Hepatic stellate cell (primary cell): ENCODE data around the gene MED13.
"Not testable (repeated sequence)": the region's sequence is repeated elsewhere in the genome, so short reads cannot be mapped to it uniquely, and the experiment has no call there.

Experiments
- DNase-seq: peaks from one replicate; pipeline ENCODE4 v3.0.0; 2011; ENCODE audit warnings: low spot score

Gene MED13

DNA sequence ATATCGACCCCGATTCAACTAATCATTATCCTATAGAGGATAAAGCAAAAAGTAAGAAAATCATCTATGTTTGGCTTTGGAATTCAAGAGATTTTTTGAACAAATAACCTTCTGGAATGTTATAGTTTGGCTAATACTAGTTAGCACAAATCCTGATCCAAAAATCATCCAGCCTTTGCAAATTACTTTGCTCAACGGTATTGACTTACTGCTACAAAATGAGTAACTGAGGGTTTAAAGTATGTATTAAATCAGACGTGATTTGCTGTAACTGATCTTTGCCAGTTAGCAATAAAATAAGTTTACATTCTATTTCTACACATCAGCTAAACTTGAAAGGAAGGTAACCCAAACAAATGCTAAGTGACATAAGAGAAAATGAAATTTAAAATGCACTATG, 6.5 kb downstream of the MED13 start:
- DNase-seq = no peak

DNA sequence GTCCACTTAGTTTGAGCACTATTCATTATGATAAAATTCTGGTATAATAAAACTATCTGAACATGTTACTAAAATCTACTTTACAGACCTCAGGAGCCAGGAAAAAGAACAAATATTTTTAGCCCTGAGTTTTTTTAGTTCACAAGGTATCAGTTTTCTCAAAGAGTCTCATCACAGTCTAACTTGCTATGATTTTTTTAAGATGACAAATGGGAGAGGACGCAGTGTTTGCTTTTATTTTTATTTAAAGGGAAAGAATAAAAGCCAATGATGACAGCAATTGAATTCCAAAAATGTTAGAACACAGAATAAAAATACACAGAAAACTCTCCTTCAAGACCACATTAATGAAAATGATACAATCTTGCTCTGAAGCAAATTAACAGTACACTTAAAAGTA, 7.4 kb downstream of the MED13 start:
- DNase-seq = no peak

DNA sequence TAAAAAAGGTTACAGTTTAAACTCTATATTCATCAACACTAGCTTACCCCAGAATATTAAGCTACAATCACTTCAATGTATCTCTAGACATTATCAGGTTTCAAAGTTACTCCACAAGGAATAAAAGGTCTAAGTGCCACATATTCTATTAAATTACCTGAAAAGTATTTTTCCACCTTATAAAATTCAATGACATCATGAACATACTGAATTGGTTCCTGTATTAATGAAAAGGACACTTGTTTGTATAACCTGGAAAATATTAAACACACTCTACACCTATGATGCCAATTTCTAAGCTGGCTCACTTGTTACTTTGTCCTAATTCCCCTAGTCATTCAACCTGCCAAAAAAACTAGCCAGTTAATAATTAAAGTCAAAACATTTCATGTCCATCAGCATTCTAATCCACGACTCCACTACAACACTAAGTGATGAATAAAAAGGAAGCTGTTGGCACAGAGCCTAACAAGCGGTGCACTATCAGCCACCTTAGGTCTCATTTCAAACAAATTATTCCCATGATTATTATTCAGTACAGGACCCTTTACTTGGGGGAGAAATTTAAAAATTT, 12.2 kb downstream of the MED13 start:
- no peak for DNase-seq

DNA sequence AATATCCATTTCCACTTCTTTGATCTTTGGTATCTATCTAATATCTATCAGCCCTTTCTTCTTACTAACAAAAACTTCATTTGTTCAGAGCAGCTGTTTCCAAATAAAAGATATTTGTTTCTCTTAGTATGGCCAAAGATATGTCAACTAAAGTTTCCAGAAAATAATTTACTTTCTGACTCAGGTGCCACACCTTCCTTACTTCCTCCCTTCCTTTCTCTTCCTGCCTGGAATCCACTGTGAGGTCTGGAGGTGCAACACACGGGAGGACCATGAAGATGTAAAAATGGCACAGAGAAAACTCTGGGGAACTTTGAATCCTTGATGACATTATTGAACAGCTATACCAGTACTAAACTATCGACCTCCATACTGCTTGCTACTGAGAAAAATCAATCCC, 14.0 kb downstream of the MED13 start:
- DNase-seq = no peak

DNA sequence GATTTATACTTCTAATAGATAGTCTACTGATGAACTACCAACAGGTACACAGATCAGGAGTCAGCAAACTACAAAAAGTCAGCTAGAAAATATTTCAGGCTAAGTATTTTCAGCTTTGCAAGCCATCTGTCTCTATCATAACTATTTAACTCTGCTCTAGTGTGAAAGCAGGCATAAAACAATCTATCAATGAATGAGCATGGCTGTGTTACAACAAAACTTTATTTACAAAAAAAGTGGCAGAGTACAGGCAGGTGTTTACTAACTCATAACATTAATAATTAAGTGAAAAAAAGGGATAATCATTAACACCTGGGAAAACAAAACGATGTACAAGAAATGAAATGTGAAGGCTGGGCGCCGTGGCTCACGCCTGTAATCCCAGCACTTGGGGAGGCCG, 15.8 kb downstream of the MED13 start:
- DNase-seq = no peak

DNA sequence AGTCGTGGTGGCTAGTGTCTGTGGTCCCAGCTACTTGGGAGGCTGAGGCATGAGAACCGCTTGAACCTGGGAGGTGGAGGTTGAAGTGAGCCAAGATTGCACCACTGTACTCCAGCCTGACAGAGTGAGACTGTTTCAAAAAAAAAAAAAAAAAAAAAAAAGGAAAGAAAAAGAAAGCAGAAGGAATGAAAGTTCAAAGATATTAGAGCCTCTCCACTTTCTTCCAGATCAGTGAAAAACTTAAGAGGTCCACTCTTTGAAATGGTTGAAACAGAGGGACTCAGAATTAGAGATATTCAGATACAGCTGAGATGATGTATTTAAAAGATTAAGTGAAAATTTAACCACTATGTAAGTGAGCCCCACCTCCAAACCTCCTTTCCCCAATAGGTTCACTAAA, 16.8 kb downstream of the MED13 start:
- DNase-seq = no peak

DNA sequence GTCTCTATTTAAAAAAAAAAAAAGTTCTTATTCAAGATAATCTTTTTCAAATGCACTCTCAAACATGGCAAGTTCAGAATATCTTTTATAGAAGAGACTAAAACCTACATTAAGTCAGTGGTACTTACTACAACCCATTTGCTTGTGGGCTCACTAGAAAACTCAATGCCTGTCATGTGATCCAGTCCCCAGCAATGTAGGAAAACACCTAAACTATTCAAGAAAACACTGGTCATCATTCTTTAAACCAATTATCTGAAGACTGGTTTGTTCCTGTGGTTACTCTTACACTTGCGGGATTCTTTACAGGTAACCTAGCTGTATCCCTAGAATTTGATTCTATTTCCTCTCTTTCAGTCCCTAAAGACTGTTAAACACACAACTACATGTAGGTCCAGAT, 19.6 kb downstream of the MED13 start:
- no peak for DNase-seq

DNA sequence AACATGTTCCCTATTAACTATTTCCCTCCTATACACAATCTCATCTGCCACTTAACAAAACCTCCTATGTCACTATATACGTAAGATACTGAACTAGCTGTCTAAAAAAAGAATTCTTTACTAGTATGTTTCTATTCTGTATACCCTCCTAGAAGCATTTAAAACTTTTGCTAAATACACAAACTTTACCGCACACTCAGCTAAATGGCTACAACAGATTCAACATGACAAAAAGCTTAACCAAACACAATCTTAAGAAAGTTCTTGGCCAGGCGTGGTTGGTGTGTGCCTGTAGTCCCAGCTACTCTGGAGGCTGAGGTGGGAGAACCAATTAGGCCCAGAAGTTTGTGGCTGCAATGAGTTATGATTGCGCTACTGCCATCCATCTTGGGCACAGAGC, 20.0 kb downstream of the MED13 start:
- DNase-seq = no peak

DNA sequence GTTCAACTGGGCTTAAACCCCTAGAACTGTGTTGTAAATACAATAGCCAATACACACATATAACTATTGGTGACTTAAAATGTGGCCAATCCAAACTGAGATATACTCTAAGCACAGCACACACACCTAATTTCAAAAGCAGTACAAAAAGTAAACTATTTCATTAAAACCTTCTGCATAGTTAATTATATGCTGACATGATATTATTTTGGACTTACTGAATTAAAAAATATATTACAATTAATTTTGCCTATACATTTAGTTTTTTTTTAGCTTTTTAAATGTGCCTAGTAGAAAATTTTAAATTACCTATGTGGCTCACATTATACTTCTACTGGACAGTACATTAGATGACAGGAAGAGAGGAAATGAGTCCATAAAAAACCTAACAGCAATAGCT, 21.5 kb downstream of the MED13 start:
- no peak for DNase-seq

DNA sequence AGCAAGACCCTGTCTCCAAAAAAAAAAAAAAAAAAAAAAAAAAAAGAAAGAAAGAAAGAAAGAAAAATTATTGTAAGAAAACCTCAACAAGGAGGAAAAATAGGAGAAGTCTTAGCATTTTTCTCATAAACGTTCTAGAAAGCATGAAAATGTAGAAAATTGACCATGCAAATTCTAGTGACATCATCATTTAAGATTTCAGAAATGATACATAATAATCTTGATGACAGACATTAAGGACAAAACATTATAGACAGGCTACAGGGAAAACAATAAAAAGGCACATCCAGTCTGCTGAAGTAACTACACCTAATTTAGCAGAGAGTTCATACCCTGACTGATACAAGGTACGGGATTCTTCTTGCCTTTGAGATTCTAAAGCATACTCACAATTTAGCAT, 21.9 kb downstream of the MED13 start:
- no peak for DNase-seq

DNA sequence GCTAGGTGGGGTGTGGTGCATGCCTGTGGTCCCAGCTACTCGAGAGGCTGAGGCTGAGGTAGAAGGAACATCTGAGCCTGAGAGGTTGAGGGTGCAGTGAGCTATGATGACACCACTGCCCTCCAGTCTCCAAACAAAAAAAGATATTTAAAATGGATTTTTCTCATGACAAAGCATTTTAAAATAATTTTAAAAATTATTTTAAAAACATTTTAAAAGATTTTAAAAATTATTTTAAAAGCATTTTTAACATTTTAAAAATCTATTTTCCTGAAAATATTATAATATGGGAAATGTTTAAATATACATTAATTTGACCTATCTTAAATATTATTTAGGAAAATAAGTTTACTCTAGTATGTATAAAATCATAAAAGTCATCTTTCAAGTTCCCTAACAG, 26.8 kb downstream of the MED13 start:
- DNase-seq = no peak

DNA sequence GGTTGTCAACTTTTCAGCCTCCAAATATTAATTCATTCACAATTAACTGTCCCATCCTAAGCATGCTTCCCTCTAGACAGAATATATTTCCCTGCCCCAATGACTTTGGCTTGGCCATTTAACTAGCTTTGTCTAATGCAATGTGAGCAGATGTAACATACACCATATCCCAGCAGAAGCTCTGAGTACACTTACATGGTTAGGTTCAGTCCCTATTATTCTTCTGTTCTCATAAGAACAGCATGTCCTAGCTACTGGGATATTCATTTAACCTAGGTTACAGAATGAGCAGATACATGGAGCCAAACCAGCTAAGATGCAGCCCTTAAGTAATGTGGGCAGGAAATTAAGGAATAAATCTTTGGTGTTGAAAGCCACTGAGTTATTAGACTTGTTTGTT, 31.8 kb downstream of the MED13 start:
- DNase-seq = no peak

DNA sequence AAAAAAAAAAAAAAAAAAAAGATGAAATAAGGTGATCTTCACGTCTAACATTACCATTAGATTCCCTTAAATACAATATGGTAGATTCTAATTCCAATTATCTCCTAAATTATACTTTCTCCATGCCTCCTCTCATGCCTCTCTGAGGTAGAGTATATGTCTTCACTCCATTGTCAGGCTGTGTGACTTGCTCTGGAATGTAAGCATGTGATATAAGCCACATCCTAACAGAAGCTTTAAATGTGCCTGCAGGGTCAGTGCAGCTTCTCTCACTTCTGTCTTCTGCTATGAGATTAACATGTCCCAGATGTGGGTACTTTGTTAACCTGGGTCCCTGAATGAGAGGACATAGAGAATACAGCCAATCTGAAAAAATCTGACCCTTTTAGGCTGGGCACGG, 32.6 kb downstream of the MED13 start:
- no peak for DNase-seq

DNA sequence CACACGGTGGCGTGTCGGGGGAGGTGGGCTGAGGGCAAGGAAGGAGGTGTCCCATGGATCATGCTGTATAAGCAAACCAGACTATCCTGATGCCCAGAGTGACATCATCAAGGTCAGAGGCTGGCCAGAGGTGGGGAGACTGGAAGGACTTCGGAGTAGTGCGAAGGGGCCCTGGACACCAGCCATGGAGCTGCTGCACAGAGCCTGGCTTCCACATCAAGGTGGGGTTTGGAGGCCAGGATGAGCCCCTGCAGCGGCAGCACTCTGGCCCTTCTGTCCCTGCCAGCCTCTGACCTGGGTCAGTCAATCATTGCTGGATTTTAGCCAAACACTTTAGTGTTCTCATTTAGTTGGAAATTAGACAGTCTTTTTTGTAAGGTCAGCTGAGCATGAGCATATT, 34.8 kb downstream of the MED13 start:
- DNase-seq = no peak

DNA sequence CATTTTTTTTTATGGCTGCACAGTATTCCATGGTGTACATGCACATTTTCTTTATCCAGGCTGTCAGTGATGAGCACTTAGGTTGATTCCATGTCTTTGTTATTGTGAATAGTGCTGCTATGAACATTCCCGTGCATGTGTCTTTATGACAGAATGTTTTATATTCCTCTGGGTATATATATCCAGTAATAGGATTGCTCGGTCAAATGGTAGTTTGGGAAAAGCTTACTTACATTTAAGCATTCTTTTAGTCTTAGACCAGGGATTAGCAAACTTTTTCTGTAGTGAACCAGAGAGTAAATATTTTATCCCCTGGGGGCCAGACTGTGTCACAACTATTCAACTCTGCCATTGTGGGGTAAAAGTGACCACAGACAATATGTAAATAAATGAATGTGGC, 40.2 kb downstream of the MED13 start:
- DNase-seq = no peak

DNA sequence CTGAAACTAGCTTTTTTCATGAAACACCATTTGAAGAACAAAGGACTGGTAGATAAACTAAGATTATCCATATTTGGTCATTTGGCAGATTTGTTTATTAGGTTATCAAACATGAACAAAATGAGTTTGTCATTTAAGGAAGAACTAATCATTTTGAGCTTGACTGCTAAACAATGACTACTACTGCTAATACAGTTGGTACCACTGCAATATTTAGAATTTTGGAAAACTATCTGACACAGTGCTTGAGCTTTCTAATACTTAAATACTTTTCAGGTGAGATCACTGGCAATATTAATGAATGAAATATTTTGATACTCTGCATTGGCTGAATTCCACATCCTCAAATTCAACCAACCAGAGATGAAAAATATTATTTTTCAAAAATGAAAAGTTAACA, 47.2 kb downstream of the MED13 start:
- peak; percentile 18 for DNase-seq

DNA sequence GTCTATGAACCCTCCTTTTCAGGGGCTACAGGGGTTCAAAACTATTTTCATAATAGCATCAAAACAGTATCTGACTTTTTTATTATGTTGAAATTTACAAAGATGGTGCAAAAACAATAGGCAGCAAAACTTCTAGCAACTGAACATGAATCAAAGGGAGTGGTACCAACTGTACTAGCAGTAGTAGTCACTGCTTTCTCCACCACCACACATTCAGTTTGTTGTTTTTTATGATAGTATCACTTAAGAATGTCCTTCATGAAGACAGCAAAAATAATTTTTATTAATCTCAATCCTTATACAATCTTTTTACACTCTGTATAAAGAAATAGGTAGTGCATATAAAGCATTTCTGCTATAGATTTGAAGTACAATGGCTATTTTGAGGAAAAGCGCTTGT, 47.6 kb downstream of the MED13 start:
- DNase-seq = peak; percentile 66

DNA sequence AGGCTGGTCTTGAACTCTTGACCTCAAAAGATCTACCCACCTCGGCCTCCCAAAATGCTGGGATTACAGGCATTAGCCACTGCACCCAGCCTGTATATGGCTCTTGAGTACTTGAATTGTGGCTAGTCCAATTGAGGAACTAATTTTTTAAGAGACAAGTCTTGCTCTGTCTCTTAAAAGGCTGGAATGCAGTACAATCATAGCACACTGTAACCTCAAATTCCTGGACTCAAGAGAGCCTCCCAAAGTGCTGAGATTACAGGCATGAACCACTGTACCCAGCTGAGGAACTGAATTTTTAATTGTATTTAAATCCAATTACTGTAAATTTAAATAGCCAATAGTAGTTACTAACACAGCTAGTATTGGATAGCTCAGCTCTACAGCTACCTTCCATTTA, 50.6 kb downstream of the MED13 start:
- DNase-seq = no peak

DNA sequence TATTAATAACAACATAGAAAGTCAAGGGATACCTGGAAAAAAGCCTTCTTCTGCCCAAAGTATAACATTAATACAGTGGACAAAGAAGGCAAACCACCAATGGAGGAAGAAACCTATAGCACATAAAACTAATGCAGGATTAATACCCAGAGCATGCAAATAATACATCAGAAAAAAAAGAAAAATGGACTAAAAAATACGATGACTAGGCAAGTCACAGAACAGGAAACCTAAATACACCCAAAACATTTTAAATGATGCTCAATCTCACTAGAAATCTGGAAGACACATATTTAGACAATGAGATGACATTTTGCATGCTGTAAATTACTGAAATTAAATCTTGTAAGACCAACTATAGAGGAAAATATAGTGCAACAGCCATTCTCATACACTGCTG, 55.9 kb downstream of the MED13 start:
- DNase-seq = no peak

DNA sequence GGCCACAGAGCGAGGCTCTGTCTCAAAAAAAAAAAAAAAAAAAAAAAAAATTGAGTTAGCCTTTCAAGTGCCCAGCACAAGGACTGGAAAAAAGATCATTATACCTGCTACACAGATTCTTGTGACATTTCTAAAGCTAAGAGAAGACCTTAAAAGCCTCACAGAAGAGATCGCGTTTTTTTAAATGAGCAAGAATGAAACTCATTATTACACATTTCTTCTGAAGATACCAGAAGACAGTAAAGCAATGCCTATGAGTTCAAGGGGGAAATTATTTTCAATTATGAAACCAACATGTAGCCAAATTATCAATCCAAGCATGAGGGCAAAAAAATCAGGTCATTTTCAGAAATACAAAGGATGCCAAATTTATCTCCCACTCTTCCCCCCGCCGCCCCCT, 56.8 kb downstream of the MED13 start:
- DNase-seq = no peak

DNA sequence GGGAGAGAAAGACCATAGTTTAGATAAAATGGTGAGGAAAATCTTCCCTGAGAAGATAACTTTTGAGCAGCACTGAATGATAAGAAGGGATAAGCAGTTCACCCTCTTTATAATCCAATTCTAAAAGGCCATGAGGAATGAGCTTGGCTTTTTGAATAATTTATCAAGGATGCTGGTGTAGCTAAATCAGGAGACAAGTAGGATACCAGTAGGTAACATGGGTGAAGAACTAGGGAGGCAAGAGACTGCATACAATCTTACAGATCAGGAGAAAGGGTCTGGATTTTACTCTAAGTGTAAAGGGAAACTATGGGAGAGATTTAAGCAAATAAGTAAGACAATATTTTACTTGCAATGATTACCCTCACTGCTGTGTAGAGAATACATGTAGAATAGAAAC, 60.7 kb downstream of the MED13 start:
- no peak for DNase-seq

DNA sequence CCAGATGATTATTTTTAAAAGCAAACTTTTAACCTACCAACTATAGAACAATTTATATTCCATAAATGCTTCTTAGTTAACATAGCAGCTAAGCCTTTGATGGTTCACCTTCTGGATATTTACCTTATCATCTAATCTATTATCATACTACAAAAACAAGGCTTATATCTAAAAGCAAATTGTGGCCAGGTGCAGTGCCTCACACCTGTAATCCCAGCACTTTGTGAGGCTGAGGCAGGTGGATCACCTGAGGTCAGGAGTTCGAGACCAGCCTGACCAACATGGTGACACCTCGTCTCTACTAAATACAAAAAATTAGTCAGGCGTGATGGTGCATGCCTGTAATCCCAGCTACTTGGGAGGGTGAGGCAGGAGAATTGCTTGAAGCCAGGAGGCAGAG, 61.9 kb downstream of the MED13 start:
- DNase-seq = not testable (repeated sequence)

DNA sequence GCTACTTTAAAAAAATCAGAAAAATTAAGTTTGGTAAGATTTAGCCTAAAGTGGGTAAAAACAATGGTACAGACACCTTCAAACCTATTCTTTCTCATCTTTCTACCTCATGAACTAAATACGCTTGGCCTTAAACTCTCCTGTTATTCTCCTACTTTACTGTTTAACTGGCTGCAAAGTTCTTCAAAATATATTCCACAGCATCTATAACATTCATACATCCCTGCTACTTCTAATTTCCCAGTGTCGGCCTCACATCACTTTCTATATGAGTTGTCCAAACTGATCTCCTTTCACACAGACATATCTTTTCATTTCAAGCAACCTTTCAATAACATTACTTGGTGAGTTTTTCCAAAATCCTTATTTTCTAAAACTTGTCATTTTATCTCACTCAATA, 64.0 kb downstream of the MED13 start:
- DNase-seq = no peak

DNA sequence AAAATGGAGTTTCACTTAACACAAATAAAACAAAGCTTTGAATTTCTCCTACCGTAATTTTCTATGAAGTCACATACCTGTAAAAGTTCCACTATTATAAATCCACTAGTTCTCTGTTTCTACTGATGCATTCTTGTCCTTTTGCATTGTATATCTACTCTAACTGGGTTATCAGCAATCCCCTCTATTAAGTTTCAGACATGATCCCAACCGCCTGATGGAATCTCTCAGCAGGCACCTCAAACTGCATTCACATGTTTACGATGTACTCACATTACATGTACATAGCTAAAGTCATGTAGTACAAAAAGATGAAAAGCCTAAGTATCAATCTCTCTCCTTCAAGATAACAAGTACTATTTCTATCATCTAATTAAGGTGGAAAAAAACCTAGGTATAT, 64.9 kb downstream of the MED13 start:
- no peak for DNase-seq

DNA sequence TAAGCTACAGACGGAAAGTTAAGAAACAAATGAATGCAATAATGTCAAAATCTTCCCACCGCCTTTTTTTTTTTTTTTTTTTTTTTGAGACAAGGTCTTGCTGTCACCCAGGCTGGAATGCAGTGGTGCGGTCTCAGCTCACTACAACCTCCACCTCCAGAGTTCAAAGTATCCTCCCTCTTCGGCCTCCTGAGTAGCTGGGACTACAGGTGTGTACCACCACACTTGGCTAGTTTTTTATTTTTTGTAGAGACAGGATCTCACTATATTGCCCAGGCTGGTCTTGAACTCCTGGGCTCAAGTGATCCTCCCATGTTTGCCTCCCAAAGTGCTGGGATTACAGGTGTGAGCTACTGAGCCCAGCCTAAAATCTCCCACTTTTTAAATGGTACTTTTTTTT, 66.5 kb downstream of the MED13 start:
- DNase-seq = not testable (repeated sequence)
